ENCODE results near the gene LCP2.

GRCh38 chr5:170300361-170301013 is 2.9 kb upstream of the LCP2 start:
- no peak for TF ChIP-seq CTCF (IDR thresholded peaks at IDR 0.05; ENCODE audit: insufficient read depth, low read depth, low read length)
- TF ChIP-seq EZH2 (IDR thresholded peaks at IDR 0.05; ENCODE audit: insufficient read depth, low read length): no peak
